ENCODE data around the gene PTPRN2. TPM values are rescaled to one million over a fixed set of nuclear protein-coding genes. Genes with fewer than 3 reads are reported as not detected.

PTPRN2 gene
- total and polyA plus RNA-seq, 8 donors = 12.2 to 49.2 (median 31.8) TPM

DNA sequence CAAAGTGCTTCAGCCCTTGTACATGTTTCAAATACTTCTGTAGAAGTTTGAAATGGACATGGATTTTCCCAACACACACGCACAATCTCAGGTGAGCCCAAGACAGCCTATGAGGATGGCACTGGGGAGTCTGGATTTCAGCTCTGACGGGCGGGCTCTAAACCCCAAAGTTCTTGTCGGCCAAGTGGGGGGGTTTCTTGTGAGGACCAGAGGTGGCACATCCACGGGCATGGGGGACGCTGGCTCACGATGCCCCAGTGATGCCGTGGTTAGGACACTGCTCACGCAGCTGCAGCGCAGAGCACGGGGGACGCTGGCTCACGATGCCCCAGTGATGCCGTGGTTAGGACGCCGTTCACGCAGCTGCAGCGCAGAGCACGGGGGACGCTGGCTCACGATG, 970.7 kb downstream of the PTPRN2 start:
- H3K4me3 ChIP-seq = no peak overlapping the region
- ATAC-seq = no peak
- no peaks in the 10 kb centered on the region for H3K9me3 ChIP-seq
- peak in 1 of 6 donors; percentile 26 for DNase-seq
- FAIRE-seq = no peak
- no peaks in the 10 kb centered on the region for H3K36me3 ChIP-seq
- 95% methylated on average over 21 of the region's 21 CpGs for WGBS, 2 donors
- H3K27me3 ChIP-seq = no peaks in the 10 kb centered on the region
- intact Hi-C loops (cut with DNase I) = no loop called here
- H3K4me1 ChIP-seq = no peaks in the 10 kb centered on the region
- TF ChIP-seq, protein P1, sequence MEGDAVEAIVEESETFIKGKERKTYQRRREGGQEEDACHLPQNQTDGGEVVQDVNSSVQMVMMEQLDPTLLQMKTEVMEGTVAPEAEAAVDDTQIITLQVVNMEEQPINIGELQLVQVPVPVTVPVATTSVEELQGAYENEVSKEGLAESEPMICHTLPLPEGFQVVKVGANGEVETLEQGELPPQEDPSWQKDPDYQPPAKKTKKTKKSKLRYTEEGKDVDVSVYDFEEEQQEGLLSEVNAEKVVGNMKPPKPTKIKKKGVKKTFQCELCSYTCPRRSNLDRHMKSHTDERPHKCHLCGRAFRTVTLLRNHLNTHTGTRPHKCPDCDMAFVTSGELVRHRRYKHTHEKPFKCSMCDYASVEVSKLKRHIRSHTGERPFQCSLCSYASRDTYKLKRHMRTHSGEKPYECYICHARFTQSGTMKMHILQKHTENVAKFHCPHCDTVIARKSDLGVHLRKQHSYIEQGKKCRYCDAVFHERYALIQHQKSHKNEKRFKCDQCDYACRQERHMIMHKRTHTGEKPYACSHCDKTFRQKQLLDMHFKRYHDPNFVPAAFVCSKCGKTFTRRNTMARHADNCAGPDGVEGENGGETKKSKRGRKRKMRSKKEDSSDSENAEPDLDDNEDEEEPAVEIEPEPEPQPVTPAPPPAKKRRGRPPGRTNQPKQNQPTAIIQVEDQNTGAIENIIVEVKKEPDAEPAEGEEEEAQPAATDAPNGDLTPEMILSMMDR (IDR thresholded peaks at IDR 0.05) = no peak
- no peak overlapping the region for H3K27ac ChIP-seq

DNA sequence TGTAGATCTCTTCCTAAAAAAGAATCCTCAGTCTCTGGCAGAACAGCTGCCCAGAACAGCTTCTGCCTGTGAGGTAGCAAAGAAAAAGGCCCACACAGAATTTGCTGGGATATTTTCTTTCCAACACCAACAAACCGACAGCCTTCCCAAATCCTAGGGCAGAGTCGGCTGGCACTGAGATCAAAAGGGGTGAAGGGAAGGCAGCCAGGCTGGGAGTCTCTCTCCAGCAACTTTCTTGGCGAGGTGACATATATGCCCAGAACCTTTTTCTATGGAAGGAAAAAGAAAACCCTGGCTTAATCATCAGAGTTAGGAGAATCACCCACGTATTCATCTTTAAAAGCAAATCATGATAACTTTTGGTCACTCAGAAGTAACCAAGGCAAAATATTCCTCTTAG, 971.2 kb downstream of the PTPRN2 start:
- H3K9me3 ChIP-seq = no peaks in the 10 kb centered on the region
- no peaks in the 10 kb centered on the region for H3K4me1 ChIP-seq
- DNase-seq = no peak
- H3K27me3 ChIP-seq = no peaks in the 10 kb centered on the region
- intact Hi-C loops (cut with DNase I) = no loop called here
- H3K36me3 ChIP-seq = no peaks in the 10 kb centered on the region
- no peak overlapping the region for H3K27ac ChIP-seq
- FAIRE-seq = no peak
- H3K4me3 ChIP-seq = no peak overlapping the region
- TF ChIP-seq, protein P1 (IDR thresholded peaks at IDR 0.05) = no peak
- no peak for ATAC-seq
- WGBS, 2 donors = 85 to 89% methylated on average over 4 of the region's 4 CpGs

DNA sequence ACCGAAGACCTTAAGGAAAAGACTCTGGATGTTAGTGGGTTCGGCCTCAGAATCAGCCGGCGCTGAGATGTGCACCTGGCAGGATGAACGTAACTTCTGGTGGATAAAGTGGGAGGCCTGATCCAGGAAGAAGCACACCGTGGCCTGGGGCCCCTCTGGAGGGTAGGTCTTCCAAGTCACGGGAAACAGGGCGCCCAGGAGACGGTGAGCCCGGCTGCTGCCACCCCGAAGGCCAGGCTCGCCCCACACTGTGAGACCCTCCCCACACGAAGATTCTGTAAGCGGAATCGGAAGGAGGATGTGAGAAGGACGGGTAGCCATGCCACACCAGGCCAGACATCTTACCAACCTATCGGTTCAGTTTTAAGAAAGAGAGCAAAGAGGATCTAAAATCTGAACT, 971.8 kb downstream of the PTPRN2 start:
- 95 to 96% methylated on average over 17 of the region's 17 CpGs for WGBS, 2 donors
- H3K27ac ChIP-seq = no peak overlapping the region
- H3K36me3 ChIP-seq = no peaks in the 10 kb centered on the region
- DNase-seq (peak in 1 of 6 donors; percentile 23), FAIRE-seq (no peak), ATAC-seq (no peak)
- H3K4me1 ChIP-seq = no peaks in the 10 kb centered on the region
- intact Hi-C loops (cut with DNase I) = no loop called here
- no peak overlapping the region for H3K4me3 ChIP-seq
- H3K27me3 ChIP-seq = no peaks in the 10 kb centered on the region
- TF ChIP-seq, protein P1 (IDR thresholded peaks at IDR 0.05) = no peak
- no peaks in the 10 kb centered on the region for H3K9me3 ChIP-seq

DNA sequence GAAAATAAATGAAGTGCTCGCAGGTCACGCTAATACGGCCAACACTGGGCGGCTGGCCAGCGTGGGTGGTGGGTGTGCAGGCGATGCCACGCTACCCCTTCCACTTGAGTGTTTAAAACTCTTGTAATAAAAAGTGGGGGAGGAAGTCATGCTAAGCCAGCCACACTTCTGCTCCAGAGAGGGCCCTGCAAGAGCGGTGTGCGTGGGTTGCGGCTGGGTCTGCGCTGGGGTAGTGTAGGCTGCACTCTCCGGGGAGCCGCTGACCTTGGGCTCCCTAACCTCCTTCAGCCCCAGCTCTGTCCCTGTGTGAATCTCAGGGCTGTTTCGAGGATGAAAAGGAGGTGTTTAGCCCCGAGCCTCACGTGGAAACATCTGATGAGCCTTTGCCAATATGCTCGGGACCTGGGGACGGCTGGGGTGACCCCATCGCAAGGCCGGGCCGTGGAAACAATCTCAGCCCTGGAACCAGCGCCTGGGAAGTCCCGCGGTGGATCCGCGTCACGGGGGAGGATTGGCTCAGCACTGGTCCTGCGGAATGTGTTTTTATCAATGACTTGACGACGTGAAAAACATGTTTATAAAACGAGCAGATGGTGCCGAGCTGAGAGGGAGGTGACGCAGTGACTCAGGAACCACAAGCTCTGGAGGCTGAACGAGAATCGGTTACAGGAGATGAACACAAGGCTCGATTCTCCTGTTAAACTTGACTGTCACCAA, 972.4 kb downstream of the PTPRN2 start:
- intact Hi-C loops (cut with DNase I) = no loop called here
- ATAC-seq (no peak), DNase-seq (no peak), FAIRE-seq (no peak)
- Histone ChIP-seq H3K4me3 (no peak overlapping the region), H3K9me3 (no peaks in the 10 kb centered on the region), H3K27me3 (no peaks in the 10 kb centered on the region), H3K4me1 (no peaks in the 10 kb centered on the region), H3K27ac (no peak overlapping the region), H3K36me3 (no peaks in the 10 kb centered on the region)
- TF ChIP-seq, protein P1 (IDR thresholded peaks at IDR 0.05) = no peak
- WGBS, 2 donors = 90 to 94% methylated on average over 36 of the region's 36 CpGs

DNA sequence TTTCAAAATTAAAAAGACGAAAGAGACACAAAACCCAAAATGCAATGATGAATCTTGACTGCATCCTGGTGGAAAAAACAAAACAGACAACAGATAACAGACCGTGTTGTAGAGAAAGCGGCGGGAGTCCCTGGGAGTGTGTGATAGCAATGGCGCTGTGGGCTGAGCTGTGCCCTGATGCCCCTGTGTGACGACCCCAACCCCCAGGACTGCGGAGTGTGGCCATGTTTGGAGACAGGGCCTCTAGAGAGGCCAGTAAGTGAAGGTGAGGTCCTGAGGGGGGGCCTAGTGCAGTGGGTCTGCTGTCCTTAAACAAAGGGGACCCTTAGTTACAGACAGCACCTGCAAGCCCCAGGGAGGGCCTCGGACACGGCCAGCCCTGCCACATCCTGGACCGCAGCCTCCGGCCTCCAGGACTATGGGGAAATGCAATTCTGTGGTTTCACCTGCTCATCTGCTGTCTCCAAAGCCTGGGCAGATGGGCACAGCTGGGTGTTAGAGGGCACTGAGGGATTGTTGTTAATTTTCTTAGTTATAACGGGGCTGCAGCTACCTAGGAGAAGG, 973.1 kb downstream of the PTPRN2 start:
- Histone ChIP-seq H3K27me3 (no peaks in the 10 kb centered on the region), H3K9me3 (no peaks in the 10 kb centered on the region), H3K4me3 (no peak overlapping the region), H3K27ac (no peak overlapping the region), H3K4me1 (no peaks in the 10 kb centered on the region), H3K36me3 (no peaks in the 10 kb centered on the region)
- WGBS, 2 donors = 89 to 94% methylated on average over 12 of the region's 12 CpGs
- FAIRE-seq (no peak), ATAC-seq (no peak), DNase-seq (peak in 1 of 6 donors; percentile 21)
- TF ChIP-seq, protein P1 (IDR thresholded peaks at IDR 0.05) = no peak
- intact Hi-C loops (cut with DNase I) = no loop called here
